Liver (tissue), 9 donors: Measurements from ENCODE around the gene MACROH2A1. TPM values are rescaled to one million over a fixed set of nuclear protein-coding genes. Genes with fewer than 3 reads are reported as not detected.

ENCODE experiments used
- DNase-seq: peaks from one replicate; pipeline ENCODE4 v3.0.0-alpha.2; 2017; ENCODE audit warnings: low spot score
- H3K27ac ChIP-seq, 2 donors: one replicate each; pipeline ENCODE4 v1.7.0; 2013; ENCODE audit warnings: inconsistent platforms in 2 of 2, low read length in 2 of 2, control low read depth in 1 of 2, low read depth in 1 of 2, mild to moderate bottlenecking in 1 of 2
- H3K27me3 ChIP-seq, 4 donors: one replicate each; pipeline versions ENCODE4 v1.6.1 to v1.7.0; 2013; ENCODE audit warnings: low read length in 3 of 4, inconsistent platforms in 1 of 4, mild to moderate bottlenecking in 1 of 4, moderate library complexity in 1 of 4; ENCODE audit not compliant: control insufficient read depth in 4 of 4, insufficient read depth in 4 of 4
- H3K36me3 ChIP-seq, 4 donors: one replicate each; pipeline versions ENCODE4 v1.6.1 to v1.7.0; 2013; ENCODE audit warnings: low read length in 3 of 4, mild to moderate bottlenecking in 3 of 4, low read depth in 1 of 4, moderate library complexity in 1 of 4; ENCODE audit not compliant: control insufficient read depth in 4 of 4, insufficient read depth in 3 of 4
- H3K4me1 ChIP-seq, 4 donors: one replicate each; pipeline versions ENCODE4 v1.6.1 to v1.7.0; 2013; ENCODE audit warnings: low read length in 3 of 4, mild to moderate bottlenecking in 3 of 4, moderate library complexity in 1 of 4; ENCODE audit not compliant: control insufficient read depth in 4 of 4, insufficient read depth in 4 of 4
- H3K4me3 ChIP-seq, 3 donors: one replicate each; pipeline versions ENCODE4 v1.6.1 to v1.7.0; 2013; ENCODE audit warnings: low read length in 3 of 3, control low read depth in 1 of 3, low read depth in 1 of 3, mild to moderate bottlenecking in 1 of 3
- H3K9ac ChIP-seq, 2 donors: one replicate each; pipeline ENCODE4 v1.7.0; 2013; ENCODE audit warnings: low read length in 2 of 2, mild to moderate bottlenecking in 2 of 2, moderate library complexity in 2 of 2, control low read depth in 1 of 2, low read depth in 1 of 2
- H3K9me3 ChIP-seq, 4 donors: one replicate each; pipeline versions ENCODE4 v1.6.1 to v1.7.0; 2013; ENCODE audit warnings: low read length in 3 of 4; ENCODE audit not compliant: control insufficient read depth in 4 of 4
- ATF3 ChIP-seq: IDR thresholded peaks from 2 replicates; pipeline ENCODE4 v1.6.1; 2016; ENCODE audit warnings: antibody characterized with exemption
- CTCF ChIP-seq: fragments of 150-350 bp; IDR thresholded peaks from 2 replicates; pipeline ENCODE4 v1.5.1; 2017; ENCODE audit warnings: improper control_type of control experiment, low read depth, low read length; ENCODE audit not compliant: missing input control
- EGR1 ChIP-seq, 2 donors: IDR thresholded peaks; 2 replicates each; pipeline ENCODE4 v1.6.1; 2016 to 2018; ENCODE audit warnings: antibody characterized with exemption in 2 of 2, low read depth in 2 of 2
- FOXA1 ChIP-seq: IDR thresholded peaks from 2 replicates; pipeline ENCODE4 v1.6.1; 2016; ENCODE audit warnings: antibody characterized with exemption
- FOXA2 ChIP-seq: IDR thresholded peaks from 2 replicates; pipeline ENCODE4 v1.6.1; 2016; ENCODE audit warnings: antibody characterized with exemption
- GABPA ChIP-seq, 2 donors: IDR thresholded peaks in 1 of 2; conservative IDR thresholded peaks in 1 of 2; 2 replicates each; pipeline ENCODE4 v1.6.1; 2016; ENCODE audit warnings: antibody characterized with exemption in 2 of 2, mild to moderate bottlenecking in 1 of 2, moderate library complexity in 1 of 2
- HNF4A ChIP-seq, 2 donors: conservative IDR thresholded peaks; 2 replicates each; pipeline ENCODE4 v1.6.1; 2016; ENCODE audit warnings: antibody characterized with exemption in 2 of 2, mild to moderate bottlenecking in 2 of 2
- HNF4G ChIP-seq: IDR thresholded peaks from 2 replicates; pipeline ENCODE4 v1.6.1; 2016; ENCODE audit warnings: antibody characterized with exemption
- JUND ChIP-seq, 2 donors: IDR thresholded peaks; 2 replicates each; pipeline ENCODE4 v1.6.1; 2016; ENCODE audit warnings: antibody characterized with exemption in 2 of 2
- MAX ChIP-seq: IDR thresholded peaks from 2 replicates; pipeline ENCODE4 v1.6.1; 2016; ENCODE audit warnings: antibody characterized with exemption
- NR2F2 ChIP-seq: IDR thresholded peaks from 2 replicates; pipeline ENCODE4 v1.6.1; 2016; ENCODE audit warnings: antibody characterized with exemption
- RAD21 ChIP-seq, 2 donors: IDR thresholded peaks; 2 replicates each; pipeline ENCODE4 v1.6.1; 2016; ENCODE audit warnings: antibody characterized with exemption in 2 of 2, mild to moderate bottlenecking in 2 of 2
- REST ChIP-seq: IDR thresholded peaks from 2 replicates; pipeline ENCODE4 v1.6.1; 2016; ENCODE audit warnings: antibody characterized with exemption, mild to moderate bottlenecking
- RXRA ChIP-seq, 2 donors: IDR thresholded peaks; 2 replicates each; pipeline ENCODE4 v1.6.1; 2017 to 2018; ENCODE audit warnings: antibody characterized with exemption in 2 of 2, mild to moderate bottlenecking in 1 of 2
- SP1 ChIP-seq: IDR thresholded peaks from 2 replicates; pipeline ENCODE4 v1.6.1; 2018; ENCODE audit warnings: antibody characterized with exemption, mild to moderate bottlenecking
- TAF1 ChIP-seq: conservative IDR thresholded peaks from 2 replicates; pipeline ENCODE4 v1.6.1; 2016; ENCODE audit warnings: antibody characterized with exemption, mild to moderate bottlenecking
- YY1 ChIP-seq: IDR thresholded peaks from 2 replicates; pipeline ENCODE4 v1.6.1; 2016; ENCODE audit warnings: antibody characterized with exemption, mild to moderate bottlenecking
- ZBTB33 ChIP-seq: IDR thresholded peaks from 2 replicates; pipeline ENCODE4 v1.6.1; 2016; ENCODE audit warnings: antibody characterized with exemption
- WGBS: extraction: QIAGEN DNeasy Blood & Tissue Kit; methylation state at CpG from one replicate; pipeline ENCODE4 v1.1.7; 2013; 5-methylcytosine and 5-hydroxymethylcytosine counted together
- polyA plus RNA-seq, 2 donors: library from polyadenylated mRNA; stranded (reverse) in 1 of 2; unstranded in 1 of 2; fragments of 200-250 nt in 1 of 2; fragments of >200 nt in 1 of 2; fragmentation: Nextera tagmentation in 1 of 2; extraction: Ambion mirVana in 1 of 2; gene quantifications; one replicate each; pipeline versions ENCODE4 v1.2.1 to v1.2.3, GENCODE V29; 2013 to 2015
- total RNA-seq, 2 donors: library from RNA; depleted of rRNA; stranded (reverse); fragments of >200 nt; gene quantifications; one replicate each; pipeline ENCODE4 v1.2.3, GENCODE V29; 2014
- donor health status: healthy.
- donor health status: healthy.
- donor health status: healthy.
- donor health status: healthy.
- donor health status: healthy.

The MACROH2A1 gene
- total and polyA plus RNA-seq, 4 donors: 33.7 to 113 (median 62.7) TPM

- Histone ChIP-seq H3K9me3 (no peaks in the 10 kb centered on the region), H3K27me3 (no peaks in the 10 kb centered on the region), H3K4me3 (no peak overlapping the region), H3K36me3 (peaks cover 8 to 89% (median 50%) of the 10 kb centered on the region in 4 donors), H3K9ac (no peak overlapping the region), H3K27ac (no peak overlapping the region), H3K4me1 (no peaks in the 10 kb centered on the region)
- WGBS: 87% methylated on average over 5 of the region's 5 CpGs
- TF ChIP-seq JUND (IDR thresholded peaks at IDR 0.05): no peak
- TF ChIP-seq YY1: no peak
- no peak for TF ChIP-seq SP1
- TF ChIP-seq MAX: no peak
- no peak for TF ChIP-seq ZBTB33
- no peak for TF ChIP-seq REST
- TF ChIP-seq RAD21 (IDR thresholded peaks at IDR 0.05): no peak
- TF ChIP-seq RXRA (IDR thresholded peaks at IDR 0.05): no peak
- no peak for TF ChIP-seq FOXA1
- TF ChIP-seq EGR1 (IDR thresholded peaks at IDR 0.05; ENCODE audit: low read depth in 2 of 2): no peak
- TF ChIP-seq ATF3: no peak
- no peak for TF ChIP-seq HNF4G
- no peak for TF ChIP-seq CTCF
- TF ChIP-seq GABPA (IDR thresholded peaks at IDR 0.05 in 1 of 2, conservative IDR thresholded peaks at IDR 0.05 in 1 of 2): no peak
- no peak for TF ChIP-seq FOXA2
- TF ChIP-seq TAF1: no peak
- no peak for TF ChIP-seq NR2F2
- no peak for TF ChIP-seq HNF4A (conservative IDR thresholded peaks at IDR 0.05)
- no peak for DNase-seq
Observed at GRCh38 chr5:135341016-135341666, 57.9 kb downstream of the MACROH2A1 start.
